Suprapubic skin (tissue), 3 donors: ENCODE data around the gene RBP2.

ENCODE experiments used
- CTCF ChIP-seq, 2 donors: fragments of 200-600 bp in 1 of 2; fragments of 450-650 bp in 1 of 2; sonication (generic) in 1 of 2; IDR thresholded peaks; one replicate each; pipeline ENCODE4 v1.5.1; 2016 to 2019; ENCODE audit warnings: antibody characterized with exemption in 2 of 2, mild to moderate bottlenecking in 1 of 2, moderate library complexity in 1 of 2
- POLR2A ChIP-seq, 2 donors: fragments of 450-650 bp; IDR thresholded peaks; one replicate each; pipeline ENCODE4 v1.6.1; 2017; ENCODE audit warnings: antibody characterized with exemption in 2 of 2, mild to moderate bottlenecking in 2 of 2, moderate library complexity in 2 of 2

GRCh38 chr3:139460529-139460928, 15.8 kb downstream of the RBP2 start:
- TF ChIP-seq CTCF (IDR thresholded peaks at IDR 0.05) (no peak), POLR2A (IDR thresholded peaks at IDR 0.05) (no peak)
